PC-3 (cell line): ENCODE data around the gene TBC1D12. TPM values are rescaled to one million over a fixed set of nuclear protein-coding genes. Genes with fewer than 3 reads are reported as not detected.

Source experiments
- ATAC-seq: fragments of 200-7000 bp; cut with Tn5 transposase; 2 replicates; pipeline ENCODE4 v1.9.1; 2020; ENCODE audit warnings: mild to moderate bottlenecking, moderate library complexity
- BruUV-seq: library from RNA; stranded (reverse); fragments of 400-500 nt; replicated peaks from 2 replicates; lab custom pipeline; 2021; lab: Mats Ljungman, UMichigan
- CTCF ChIA-PET: fragments of 300-600 bp; sonication (Branson Sonifier 250); formaldehyde crosslinking; loops from one replicate; lab custom pipeline; 2022; ENCODE audit warnings: antibody characterized with exemption; lab: Charles Lee
- POLR2A ChIA-PET: fragments of 300-600 bp; sonication (Branson Sonifier 250); formaldehyde crosslinking; loops from one replicate; lab custom pipeline; 2022; ENCODE audit warnings: antibody characterized with exemption; ENCODE audit not compliant: unreplicated experiment; lab: Charles Lee
- DNase-seq: peaks from one replicate; pipeline ENCODE4 v3.0.0-alpha.2; 2015
- H2AFZ ChIP-seq: fragments of 300-600 bp; sonication (generic); 2 replicates; pipeline ENCODE4 v1.6.0; 2016; ENCODE audit warnings: antibody characterized with exemption, low read length
- H3F3A ChIP-seq: fragments of 300-600 bp; sonication (generic); one replicate; pipeline ENCODE4 v1.6.0; 2017; ENCODE audit warnings: antibody characterized with exemption, low read length, control low read depth, mild to moderate bottlenecking; ENCODE audit not compliant: unreplicated experiment
- H3K27ac ChIP-seq: fragments of 300-600 bp; sonication (generic); 2 replicates; pipeline ENCODE4 v1.5.1; 2016; ENCODE audit warnings: mild to moderate bottlenecking, low read length
- H3K27me3 ChIP-seq: fragments of 300-600 bp; sonication (generic); 2 replicates; pipeline ENCODE4 v1.6.1; 2016; ENCODE audit warnings: low read length, mixed read lengths
- H3K36me3 ChIP-seq: fragments of 300-600 bp; sonication (generic); 2 replicates; pipeline ENCODE4 v1.6.1; 2016; ENCODE audit warnings: low read depth, mixed run types, low read length, mixed read lengths
- H3K4me1 ChIP-seq: fragments of 300-600 bp; sonication (generic); 2 replicates; pipeline ENCODE4 v1.5.1; 2016; ENCODE audit warnings: low read length; ENCODE audit not compliant: insufficient read depth
- H3K4me2 ChIP-seq: fragments of 300-600 bp; sonication (generic); 2 replicates; pipeline ENCODE4 v1.6.0; 2016; ENCODE audit warnings: low read length
- H3K4me3 ChIP-seq: fragments of 300-600 bp; sonication (generic); 2 replicates; pipeline ENCODE4 v1.5.1; 2016; ENCODE audit warnings: mild to moderate bottlenecking, low read length, mixed read lengths
- H3K79me2 ChIP-seq: fragments of 300-600 bp; sonication (generic); 2 replicates; pipeline ENCODE4 v1.6.1; 2017; ENCODE audit warnings: low read length, mixed read lengths
- H3K9ac ChIP-seq: fragments of 300-600 bp; sonication (generic); 2 replicates; pipeline ENCODE4 v1.6.0; 2016; ENCODE audit warnings: mild to moderate bottlenecking, low read length
- H3K9me2 ChIP-seq: fragments of 300-600 bp; sonication (generic); replicated peaks from 2 replicates; pipeline ENCODE4 v1.6.1; 2016; ENCODE audit warnings: mixed run types, low read length, mixed read lengths
- H3K9me3 ChIP-seq: fragments of 300-600 bp; sonication (generic); 2 replicates; pipeline ENCODE4 v1.6.1; 2016; ENCODE audit warnings: low read length, mixed read lengths
- H4K20me1 ChIP-seq: fragments of 300-600 bp; sonication (generic); 2 replicates; pipeline ENCODE4 v1.6.1; 2016; ENCODE audit warnings: low read length, mixed read lengths
- EZH2 ChIP-seq: fragments of 300-600 bp; sonication (generic); IDR thresholded peaks from one replicate; pipeline ENCODE4 v1.6.1; 2017; ENCODE audit warnings: antibody characterized with exemption, mild to moderate bottlenecking, low read length; ENCODE audit not compliant: unreplicated experiment
- EZH2phosphoT487 ChIP-seq: fragments of 300-600 bp; sonication (generic); IDR thresholded peaks from 2 replicates; pipeline ENCODE4 v1.6.1; 2018; ENCODE audit warnings: mild to moderate bottlenecking, antibody characterized with exemption, low read length, borderline replicate concordance
- intact Hi-C: fragments of 100-400 bp; cut with micrococcal nuclease; formaldehyde crosslinking; loops from 2 replicates; pipeline ENCODE4 v1.9.0; 2023
- total RNA-seq: library from RNA; depleted of rRNA; stranded (reverse); fragments of >200 nt; gene quantifications from 2 replicates; pipeline ENCODE4 v1.2.3, GENCODE V29; 2014
- TF ChIP-seq, protein P1 (sequence below): fragments of 300-600 bp; sonication (generic); conservative IDR thresholded peaks from 2 replicates; pipeline ENCODE4 v1.5.1; 2017; ENCODE audit warnings: antibody characterized with exemption, low read depth, mild to moderate bottlenecking, low read length

The TBC1D12 gene
- total RNA-seq, 1 experiment from 2014 or later, result 4.5 TPM

- peaks cover 7% of the 10 kb centered on the region for H3K4me1 ChIP-seq
- H3K36me3 ChIP-seq, result no peaks in the 10 kb centered on the region
- BruUV-seq, result no TSS peak
- peak overlapping the region; percentile 25; the same call in 1 of the 2 replicates for H3K27ac ChIP-seq
- intact Hi-C loops, result loop anchor here (1.0 to 5.0 kb wide), 2 partner anchors 39 to 41 kb away; partner anchors contain the start of gene NOC3L
- H3K9me3 ChIP-seq, result no peaks in the 10 kb centered on the region
- CTCF ChIA-PET, result interaction anchor here (0.9 to 1.2 kb wide), 2 partner anchors 41 kb away, joined by 5 to 15 read pairs; no protein-coding TSS in a partner anchor
- ATAC-seq (peak; percentile 19; the same call in 1 of the 2 replicates), DNase-seq (peak; percentile 27)
- H3K9me2 ChIP-seq, result no peaks in the 10 kb centered on the region
- no peaks in the 10 kb centered on the region for H3K27me3 ChIP-seq
- POLR2A ChIA-PET, result no interaction called here
- TF ChIP-seq, protein P1, sequence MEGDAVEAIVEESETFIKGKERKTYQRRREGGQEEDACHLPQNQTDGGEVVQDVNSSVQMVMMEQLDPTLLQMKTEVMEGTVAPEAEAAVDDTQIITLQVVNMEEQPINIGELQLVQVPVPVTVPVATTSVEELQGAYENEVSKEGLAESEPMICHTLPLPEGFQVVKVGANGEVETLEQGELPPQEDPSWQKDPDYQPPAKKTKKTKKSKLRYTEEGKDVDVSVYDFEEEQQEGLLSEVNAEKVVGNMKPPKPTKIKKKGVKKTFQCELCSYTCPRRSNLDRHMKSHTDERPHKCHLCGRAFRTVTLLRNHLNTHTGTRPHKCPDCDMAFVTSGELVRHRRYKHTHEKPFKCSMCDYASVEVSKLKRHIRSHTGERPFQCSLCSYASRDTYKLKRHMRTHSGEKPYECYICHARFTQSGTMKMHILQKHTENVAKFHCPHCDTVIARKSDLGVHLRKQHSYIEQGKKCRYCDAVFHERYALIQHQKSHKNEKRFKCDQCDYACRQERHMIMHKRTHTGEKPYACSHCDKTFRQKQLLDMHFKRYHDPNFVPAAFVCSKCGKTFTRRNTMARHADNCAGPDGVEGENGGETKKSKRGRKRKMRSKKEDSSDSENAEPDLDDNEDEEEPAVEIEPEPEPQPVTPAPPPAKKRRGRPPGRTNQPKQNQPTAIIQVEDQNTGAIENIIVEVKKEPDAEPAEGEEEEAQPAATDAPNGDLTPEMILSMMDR, result no peak
- TF ChIP-seq EZH2 (no peak), EZH2phosphoT487 (no peak)
- no peaks in the 10 kb centered on the region for H3F3A ChIP-seq
- H3K79me2 ChIP-seq, result peaks cover 49% of the 10 kb centered on the region
- peak overlapping the region; percentile 85 for H3K4me3 ChIP-seq
- H3K4me2 ChIP-seq, result peak overlapping the region; percentile 78
- peak overlapping the region; percentile 68 for H3K9ac ChIP-seq
- H2AFZ ChIP-seq, result peak overlapping the region; percentile 99
- no peaks in the 10 kb centered on the region for H4K20me1 ChIP-seq
Observed at GRCh38 chr10:94402843-94403379, 570 bp downstream of the TBC1D12 start.

DNA sequence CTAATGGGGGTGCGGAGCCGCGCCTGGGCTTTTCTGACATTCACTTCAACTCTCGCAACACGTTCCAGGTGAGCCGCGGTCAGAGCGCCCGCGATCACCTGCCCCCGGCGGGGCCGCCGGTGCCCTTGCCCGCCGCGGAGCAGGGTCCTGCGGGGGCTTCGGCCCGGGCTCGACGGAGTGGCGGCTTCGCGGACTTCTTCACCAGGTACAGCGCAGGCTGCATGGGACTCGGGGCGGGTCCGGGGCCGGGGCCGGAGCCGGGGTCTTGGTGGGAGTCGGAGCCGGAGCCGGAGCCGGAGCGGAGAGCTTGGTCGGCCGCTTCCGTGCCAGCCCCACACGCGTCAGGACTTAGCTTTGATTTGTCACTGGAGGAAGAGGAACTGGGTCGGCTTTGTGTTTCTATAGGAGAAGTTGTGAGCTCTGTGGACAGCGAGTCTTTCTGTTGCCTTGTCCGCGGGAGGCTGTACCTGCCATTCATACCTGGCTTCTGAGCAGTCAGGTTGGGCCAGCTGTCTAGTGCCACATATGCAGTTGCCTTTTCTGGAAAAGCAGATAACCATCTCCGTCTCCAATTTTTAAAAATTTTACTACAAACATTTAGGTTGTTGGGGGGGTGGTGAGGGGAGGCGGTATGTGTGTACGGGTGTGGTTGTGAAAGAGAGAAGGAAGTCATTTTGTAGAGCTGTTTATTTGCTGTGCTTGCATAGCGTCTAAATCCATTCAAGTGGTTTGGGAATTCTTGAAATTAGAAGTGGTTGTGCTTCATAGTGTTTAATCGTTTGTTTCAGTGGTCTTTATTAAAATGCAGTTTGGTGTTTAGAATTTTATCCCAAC lies 1.3 kb downstream of the TBC1D12 start:
- Histone ChIP-seq H3K4me2 (peak overlapping the region; percentile 78), H3K4me1 (peaks cover 7% of the 10 kb centered on the region), H3K27ac (no peak overlapping the region), H3K4me3 (peak overlapping the region; percentile 85), H3K9ac (peak overlapping the region; percentile 68), H3K9me3 (no peaks in the 10 kb centered on the region), H3F3A (no peaks in the 10 kb centered on the region), H3K36me3 (no peaks in the 10 kb centered on the region), H3K9me2 (no peaks in the 10 kb centered on the region), H2AFZ (peak overlapping the region; percentile 99), H3K79me2 (peaks cover 56% of the 10 kb centered on the region), H3K27me3 (no peaks in the 10 kb centered on the region), H4K20me1 (no peaks in the 10 kb centered on the region)
- TF ChIP-seq EZH2 (no peak), EZH2phosphoT487 (no peak)
- TF ChIP-seq, protein P1, result no peak
- intact Hi-C loops, result loop anchor here (5.0 kb wide), 1 partner anchor 39 kb away; no protein-coding TSS in a partner anchor
- TSS peak; percentile 31 for BruUV-seq
- ChIA-PET POLR2A (interaction anchor here (0.5 kb wide), 1 partner anchor 98 kb away, joined by 3 read pairs; no protein-coding TSS in a partner anchor), CTCF (interaction anchor here (0.5 to 0.9 kb wide), 3 partner anchors 40 to 45 kb away, joined by 3 to 5 read pairs (median 3); partner anchors contain the start of gene NOC3L)
- ATAC-seq (peak; percentile 55), DNase-seq (peak; percentile 74)
